Thyroid gland (tissue), 4 donors: Measurements from ENCODE around the gene TOX3. TPM values are rescaled to one million over a fixed set of nuclear protein-coding genes. Genes with fewer than 3 reads are reported as not detected.

Experiments
- DNase-seq, 2 donors: peaks; one replicate each; pipeline ENCODE4 v3.0.0-alpha.2; 2019
- H3K27ac ChIP-seq, 3 donors: fragments of 200-600 bp; sonication (generic); 1 replicate in 2 of 3; 2 replicates in 1 of 3; pipeline ENCODE4 v1.5.1; 2016 to 2019; ENCODE audit warnings: mild to moderate bottlenecking in 1 of 3, moderate library complexity in 1 of 3
- H3K27me3 ChIP-seq: fragments of 200-600 bp; sonication (generic); one replicate; pipeline ENCODE4 v1.5.1; 2019
- H3K36me3 ChIP-seq, 2 donors: fragments of 200-600 bp; sonication (generic); one replicate each; pipeline ENCODE4 v1.5.1; 2016 to 2019
- H3K4me1 ChIP-seq, 2 donors: fragments of 200-600 bp; sonication (generic); one replicate each; pipeline ENCODE4 v1.5.1; 2017 to 2019
- H3K4me3 ChIP-seq, 3 donors: fragments of 200-600 bp; sonication (generic); replicated peaks in 1 of 3; 1 replicate in 2 of 3; 2 replicates in 1 of 3; pipeline ENCODE4 v1.5.1; 2016; ENCODE audit warnings: mild to moderate bottlenecking in 1 of 3
- H3K9me3 ChIP-seq: fragments of 200-600 bp; sonication (generic); one replicate; pipeline ENCODE4 v1.5.1; 2017
- POLR2A ChIP-seq, 2 donors: fragments of 450-650 bp; IDR thresholded peaks; one replicate each; pipeline ENCODE4 v1.6.1; 2017; ENCODE audit warnings: antibody characterized with exemption in 2 of 2, mild to moderate bottlenecking in 2 of 2, moderate library complexity in 1 of 2
- WGBS, 2 donors: methylation state at CpG; one replicate each; pipeline ENCODE4 v1.1.5; 2017; 5-methylcytosine and 5-hydroxymethylcytosine counted together
- intact Hi-C: fragments of 100-400 bp; cut with DNase I; formaldehyde crosslinking; loops from one replicate; pipeline ENCODE4 v1.15.1; 2023
- total RNA-seq, 4 donors: library from RNA; depleted of rRNA; stranded (reverse); fragments of >200 nt; gene quantifications; one replicate each; pipeline ENCODE4 v1.2.3, GENCODE V29; 2016
- TF ChIP-seq, protein P1 (sequence below), 6 experiments: fragments of 200-600 bp in 3 of 6; fragments of 450-650 bp in 3 of 6; sonication (generic) in 3 of 6; IDR thresholded peaks; one replicate each; pipeline ENCODE4 v1.5.1; 2016 to 2019; ENCODE audit warnings: antibody characterized with exemption in 6 of 6, mild to moderate bottlenecking in 2 of 6, inconsistent platforms in 1 of 6, moderate library complexity in 1 of 6

TOX3 gene
- total RNA-seq, 4 donors from 2014 or later: not detected

DNA sequence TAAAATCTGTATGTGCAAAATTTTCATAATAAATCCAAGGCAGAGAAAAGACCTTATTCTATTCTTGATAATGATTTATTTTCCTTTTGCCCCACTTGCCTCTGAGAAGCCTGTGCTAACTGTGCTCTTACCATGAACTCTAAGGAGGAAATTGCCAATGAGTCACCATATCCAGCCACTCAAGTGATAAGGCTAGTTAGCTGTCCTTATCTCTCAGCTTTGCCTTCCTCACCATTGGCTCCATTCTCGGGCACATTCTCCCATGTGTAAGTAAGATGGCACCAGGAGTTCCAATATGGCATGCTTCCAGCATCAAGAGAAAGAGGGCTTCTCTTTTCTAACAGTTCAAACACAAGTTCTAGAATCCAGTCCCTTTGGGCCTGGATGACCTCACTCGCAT is 142.4 kb downstream of the TOX3 start:
- no peaks in the 10 kb centered on the region for H3K27me3 ChIP-seq
- H3K36me3 ChIP-seq: no peaks in the 10 kb centered on the region
- 87% methylated on average over 2 of the region's 2 CpGs for WGBS, 2 donors
- no peak overlapping the region for H3K27ac ChIP-seq
- H3K9me3 ChIP-seq: no peaks in the 10 kb centered on the region
- H3K4me3 ChIP-seq: no peak overlapping the region
- no peaks in the 10 kb centered on the region for H3K4me1 ChIP-seq
- TF ChIP-seq POLR2A (IDR thresholded peaks at IDR 0.05): no peak
- TF ChIP-seq, protein P1, sequence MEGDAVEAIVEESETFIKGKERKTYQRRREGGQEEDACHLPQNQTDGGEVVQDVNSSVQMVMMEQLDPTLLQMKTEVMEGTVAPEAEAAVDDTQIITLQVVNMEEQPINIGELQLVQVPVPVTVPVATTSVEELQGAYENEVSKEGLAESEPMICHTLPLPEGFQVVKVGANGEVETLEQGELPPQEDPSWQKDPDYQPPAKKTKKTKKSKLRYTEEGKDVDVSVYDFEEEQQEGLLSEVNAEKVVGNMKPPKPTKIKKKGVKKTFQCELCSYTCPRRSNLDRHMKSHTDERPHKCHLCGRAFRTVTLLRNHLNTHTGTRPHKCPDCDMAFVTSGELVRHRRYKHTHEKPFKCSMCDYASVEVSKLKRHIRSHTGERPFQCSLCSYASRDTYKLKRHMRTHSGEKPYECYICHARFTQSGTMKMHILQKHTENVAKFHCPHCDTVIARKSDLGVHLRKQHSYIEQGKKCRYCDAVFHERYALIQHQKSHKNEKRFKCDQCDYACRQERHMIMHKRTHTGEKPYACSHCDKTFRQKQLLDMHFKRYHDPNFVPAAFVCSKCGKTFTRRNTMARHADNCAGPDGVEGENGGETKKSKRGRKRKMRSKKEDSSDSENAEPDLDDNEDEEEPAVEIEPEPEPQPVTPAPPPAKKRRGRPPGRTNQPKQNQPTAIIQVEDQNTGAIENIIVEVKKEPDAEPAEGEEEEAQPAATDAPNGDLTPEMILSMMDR (IDR thresholded peaks at IDR 0.05): no peak
- no peak for DNase-seq
- intact Hi-C loops: no loop called here

DNA sequence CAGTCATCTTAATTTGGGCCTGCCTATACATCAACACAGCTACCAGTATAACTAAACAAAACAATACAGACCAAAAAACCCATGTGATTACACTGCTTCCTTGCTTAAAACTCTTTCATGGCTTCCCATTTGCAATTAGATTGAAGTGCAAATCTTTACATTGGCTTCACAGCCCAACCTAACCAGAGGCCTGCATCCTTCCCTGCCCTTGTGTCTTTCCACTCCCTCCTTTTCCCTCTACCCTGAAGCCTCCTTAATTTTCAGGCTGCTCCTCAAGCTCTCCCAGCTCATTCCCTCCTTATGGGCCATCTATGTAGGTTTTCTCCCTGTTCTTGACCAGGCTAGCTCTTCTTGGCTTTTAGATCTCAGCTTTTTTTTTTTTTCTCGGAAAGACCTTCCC is 147.8 kb downstream of the TOX3 start:
- WGBS, 2 donors: 73 to 81% methylated on average over 1 of the region's 1 CpG
- H3K4me1 ChIP-seq: no peaks in the 10 kb centered on the region
- intact Hi-C loops: no loop called here

DNA sequence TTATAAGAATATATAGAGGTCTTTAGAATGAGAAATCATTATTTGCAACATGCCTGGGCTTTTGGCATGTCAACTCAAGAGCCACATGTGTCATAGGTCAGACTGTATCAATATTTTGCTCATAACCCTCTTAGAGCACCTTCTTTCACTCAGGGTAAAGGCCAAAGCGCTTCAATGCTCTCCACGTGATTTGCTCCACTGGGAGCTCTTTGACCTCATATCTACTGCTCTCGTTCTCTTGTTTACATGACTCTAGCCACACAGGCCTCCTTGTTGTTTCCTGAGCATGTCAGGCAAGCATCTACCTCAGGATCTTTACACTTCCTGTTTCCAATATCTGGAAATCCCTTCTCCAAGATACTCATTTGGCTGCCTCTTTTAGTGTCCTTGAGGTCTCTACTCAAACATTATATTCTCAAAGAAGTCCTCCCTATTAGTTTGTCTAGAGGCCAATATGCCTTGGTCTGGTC is 148.4 kb downstream of the TOX3 start:
- Histone ChIP-seq H3K27ac (no peak overlapping the region), H3K36me3 (no peaks in the 10 kb centered on the region), H3K4me1 (no peaks in the 10 kb centered on the region), H3K9me3 (no peaks in the 10 kb centered on the region), H3K27me3 (no peaks in the 10 kb centered on the region), H3K4me3 (no peak overlapping the region)
- WGBS, 2 donors: 48 to 54% methylated on average over 3 of the region's 3 CpGs
- intact Hi-C loops: no loop called here
- DNase-seq: no peak
- TF ChIP-seq, protein P1 (IDR thresholded peaks at IDR 0.05): no peak
- TF ChIP-seq POLR2A (IDR thresholded peaks at IDR 0.05): no peak

More for the DNA sequence above, 147.8 kb downstream of the TOX3 start:
- no peak for DNase-seq
- Histone ChIP-seq H3K36me3 (no peaks in the 10 kb centered on the region), H3K4me3 (no peak overlapping the region), H3K27ac (no peak overlapping the region), H3K9me3 (no peaks in the 10 kb centered on the region), H3K27me3 (no peaks in the 10 kb centered on the region)
- no peak for TF ChIP-seq POLR2A (IDR thresholded peaks at IDR 0.05)
- TF ChIP-seq, protein P1 (IDR thresholded peaks at IDR 0.05): no peak

DNA sequence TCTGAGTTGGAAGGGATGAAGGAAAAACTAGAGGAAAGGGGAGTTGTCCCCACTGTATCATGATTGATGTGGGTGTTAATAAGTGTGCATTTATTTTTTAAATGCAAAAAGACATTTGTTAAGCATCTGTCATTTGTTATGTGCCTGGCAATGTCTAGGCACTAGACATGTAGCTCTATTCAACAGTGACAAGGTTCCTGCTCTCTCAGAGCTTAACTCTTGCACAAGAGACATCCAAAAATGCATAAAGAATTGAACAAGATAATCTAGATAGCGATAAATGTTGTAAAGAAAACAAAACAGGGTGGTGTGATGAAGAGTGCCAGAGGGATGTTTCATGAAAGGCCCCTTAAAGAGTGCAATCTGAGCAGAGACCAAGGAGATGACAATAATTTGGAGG is 148.9 kb downstream of the TOX3 start:
- intact Hi-C loops: no loop called here
- H3K27ac ChIP-seq: no peak overlapping the region
- no peak for TF ChIP-seq POLR2A (IDR thresholded peaks at IDR 0.05)
- TF ChIP-seq, protein P1 (IDR thresholded peaks at IDR 0.05): no peak
- H3K27me3 ChIP-seq: no peaks in the 10 kb centered on the region
- no peaks in the 10 kb centered on the region for H3K36me3 ChIP-seq
- no peaks in the 10 kb centered on the region for H3K4me1 ChIP-seq
- H3K4me3 ChIP-seq: no peak overlapping the region
- WGBS, 2 donors: 79 to 80% methylated on average over 1 of the region's 1 CpG
- no peaks in the 10 kb centered on the region for H3K9me3 ChIP-seq
- DNase-seq: no peak

DNA sequence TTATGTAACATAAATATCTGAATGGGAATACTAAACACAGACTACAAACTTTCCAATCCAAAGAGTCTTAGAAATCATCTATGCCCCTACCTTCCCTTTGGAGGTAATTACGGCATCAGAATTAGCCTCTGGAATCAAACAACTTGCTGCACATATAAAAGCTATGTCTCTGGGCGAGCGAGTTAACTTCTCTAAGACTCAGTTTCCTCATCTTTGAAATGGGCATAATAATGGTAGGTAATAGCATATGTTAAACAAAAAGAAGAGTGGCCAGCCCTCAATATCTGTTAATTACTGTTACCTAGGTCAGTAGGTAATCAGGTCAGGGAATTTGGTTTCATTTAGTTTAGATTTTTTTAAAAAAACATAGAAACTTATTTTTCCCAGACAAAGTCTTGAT is 153.5 kb downstream of the TOX3 start:
- 83 to 88% methylated on average over 3 of the region's 3 CpGs for WGBS, 2 donors
- DNase-seq: no peak
- H3K27me3 ChIP-seq: no peaks in the 10 kb centered on the region
- no peaks in the 10 kb centered on the region for H3K9me3 ChIP-seq
- H3K36me3 ChIP-seq: no peaks in the 10 kb centered on the region
- H3K27ac ChIP-seq: no peak overlapping the region
- no peaks in the 10 kb centered on the region for H3K4me1 ChIP-seq
- intact Hi-C loops: no loop called here
- TF ChIP-seq, protein P1 (IDR thresholded peaks at IDR 0.05): no peak
- no peak for TF ChIP-seq POLR2A (IDR thresholded peaks at IDR 0.05)
- no peak overlapping the region for H3K4me3 ChIP-seq
